Right atrium auricular region (tissue), 2 donors: ENCODE data around the gene KRTAP4-6. TPM values are rescaled to one million over a fixed set of nuclear protein-coding genes. Genes with fewer than 3 reads are reported as not detected.
"Not testable (repeated sequence)": the region's sequence is repeated elsewhere in the genome, so short reads cannot be mapped to it uniquely, and the experiment has no call there.

Source experiments
- DNase-seq: peaks from one replicate; pipeline ENCODE4 v3.0.0-alpha.2; 2019; ENCODE audit warnings: low spot score
- H3K27ac ChIP-seq, 2 donors: fragments of 200-600 bp; sonication (generic); 1 replicate in 1 of 2; 2 replicates in 1 of 2; pipeline ENCODE4 v1.5.1; 2016 to 2019
- H3K27me3 ChIP-seq, 2 donors: fragments of 200-600 bp; sonication (generic); one replicate each; pipeline versions ENCODE4 v1.5.1 to v1.6.0; 2017 to 2019
- H3K36me3 ChIP-seq: fragments of 200-600 bp; sonication (generic); one replicate; pipeline ENCODE4 v1.5.1; 2016
- H3K4me1 ChIP-seq, 2 donors: fragments of 200-600 bp; sonication (generic); one replicate each; pipeline versions ENCODE4 v1.5.1 to v1.6.0; 2017 to 2019
- H3K4me3 ChIP-seq, 2 donors: fragments of 200-600 bp; sonication (generic); 1 replicate in 1 of 2; 2 replicates in 1 of 2; pipeline ENCODE4 v1.5.1; 2017 to 2019; ENCODE audit warnings: mild to moderate bottlenecking in 1 of 2, moderate library complexity in 1 of 2
- H3K9me3 ChIP-seq, 2 donors: fragments of 200-600 bp; sonication (generic); one replicate each; pipeline ENCODE4 v1.5.1; 2019
- CTCF ChIP-seq, 2 donors: fragments of 200-600 bp; sonication (generic); IDR thresholded peaks; one replicate each; pipeline ENCODE4 v1.5.1; 2019; ENCODE audit warnings: antibody characterized with exemption in 2 of 2
- total RNA-seq, 2 donors: library from RNA; depleted of rRNA; stranded (reverse); fragments of >200 nt; gene quantifications; one replicate each; pipeline ENCODE4 v1.1.0, GENCODE V29; 2016

The KRTAP4-6 gene
- total RNA-seq, 2 donors from 2014 or later = not detected

GRCh38 chr17:41125064-41125463 is 15.3 kb downstream of the KRTAP4-6 start:
- Histone ChIP-seq H3K27me3 (no peaks in the 10 kb centered on the region), H3K36me3 (no peaks in the 10 kb centered on the region), H3K27ac (no peak overlapping the region), H3K4me1 (no peaks in the 10 kb centered on the region), H3K4me3 (no peak overlapping the region), H3K9me3 (no peaks in the 10 kb centered on the region)
- TF ChIP-seq CTCF (IDR thresholded peaks at IDR 0.05) = no peak
- DNase-seq = no peak

DNA sequence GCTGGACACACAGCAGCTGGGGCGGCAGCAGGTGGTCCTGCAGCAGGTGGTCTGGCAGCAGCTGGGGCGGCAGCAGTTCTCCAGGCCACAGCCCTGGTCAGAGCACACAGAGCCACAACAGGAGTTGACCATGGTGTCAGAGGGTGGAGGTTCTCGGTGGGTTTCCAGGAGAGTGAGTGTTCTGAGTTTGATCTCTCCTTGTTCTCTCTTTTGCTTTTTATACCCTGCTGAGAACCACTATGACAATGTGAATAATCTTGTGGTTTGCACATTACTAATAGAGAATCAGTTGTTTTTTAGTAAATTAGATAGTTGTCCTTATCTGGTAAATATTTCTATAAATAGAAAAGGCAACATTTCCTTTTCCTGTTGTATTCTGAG is 16.4 kb downstream of the KRTAP4-6 start, which contains the start of gene KRTAP4-12:
KRTAP4-12 (minus strand) TSS at position 192 of the 381 bp plus-strand sequence; CDS start at position 132, 60 bp downstream.
- not testable (repeated sequence) for DNase-seq, H3K36me3 ChIP-seq, H3K4me1 ChIP-seq, H3K27me3 ChIP-seq, H3K27ac ChIP-seq, H3K4me3 ChIP-seq, H3K9me3 ChIP-seq

DNA sequence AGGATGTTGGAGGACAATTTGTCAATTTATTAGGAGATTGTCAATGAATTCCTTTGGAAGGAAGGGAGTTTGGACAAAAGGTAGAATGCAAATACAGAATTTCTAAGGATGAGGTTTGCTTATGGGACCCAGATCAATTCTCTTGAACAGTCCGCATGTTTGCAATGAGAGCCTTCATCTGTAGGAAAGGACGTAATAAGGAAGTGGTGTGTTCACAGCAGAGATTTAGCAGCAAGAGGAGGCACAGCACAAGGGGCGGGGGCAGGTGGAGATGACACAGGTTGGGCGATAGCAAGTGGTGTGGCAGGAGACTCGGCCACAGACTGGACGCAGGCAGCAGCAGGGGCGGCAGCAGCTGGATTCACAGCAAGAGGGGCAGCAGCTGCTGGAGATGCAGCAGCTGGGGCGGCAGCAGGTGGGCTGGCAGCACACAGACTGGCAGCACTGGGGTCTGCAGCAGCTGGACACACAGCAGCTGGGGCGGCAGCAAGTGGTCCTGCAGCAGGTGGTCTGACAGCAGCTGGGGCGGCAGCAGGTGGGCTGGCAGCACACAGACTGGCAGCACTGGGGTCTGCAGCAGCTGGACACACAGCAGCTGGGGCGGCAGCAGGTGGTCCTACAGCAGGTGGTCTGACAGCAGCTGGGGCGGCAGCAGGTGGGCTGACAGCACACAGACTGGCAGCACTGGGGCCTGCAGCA is 16.9 kb downstream of the KRTAP4-6 start:
- H3K27me3 ChIP-seq, DNase-seq, H3K4me1 ChIP-seq, H3K4me3 ChIP-seq, H3K27ac ChIP-seq, H3K9me3 ChIP-seq, H3K36me3 ChIP-seq: not testable (repeated sequence)

DNA sequence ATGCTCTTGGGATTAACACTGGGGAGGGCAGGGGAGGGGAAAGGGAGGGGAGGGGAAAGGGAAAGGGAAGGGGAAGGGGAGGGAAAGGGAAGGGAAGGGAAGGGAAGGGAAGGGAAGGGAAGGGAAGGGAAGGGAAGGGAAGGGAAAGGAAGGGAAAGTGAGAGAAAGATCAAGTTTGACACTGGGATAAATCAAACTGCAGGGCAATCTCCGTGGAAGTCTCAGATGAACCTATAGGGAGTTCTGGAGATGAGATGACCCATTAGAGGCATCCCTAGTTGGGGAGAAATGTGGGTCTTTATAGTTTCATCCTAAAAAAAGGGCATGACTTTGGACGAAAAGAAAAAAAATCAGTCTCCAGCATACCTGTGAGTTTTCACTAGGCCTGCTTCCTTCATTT is 18.6 kb downstream of the KRTAP4-6 start:
- Histone ChIP-seq H3K4me1 (no peaks in the 10 kb centered on the region), H3K36me3 (no peaks in the 10 kb centered on the region), H3K9me3 (no peaks in the 10 kb centered on the region), H3K27ac (no peak overlapping the region), H3K4me3 (no peak overlapping the region), H3K27me3 (no peaks in the 10 kb centered on the region)
- no peak for DNase-seq
- no peak for TF ChIP-seq CTCF (IDR thresholded peaks at IDR 0.05)

- not testable (repeated sequence) for H3K36me3 ChIP-seq, H3K9me3 ChIP-seq, H3K4me3 ChIP-seq, H3K4me1 ChIP-seq, DNase-seq, H3K27ac ChIP-seq, H3K27me3 ChIP-seq
Observed at GRCh38 chr17:41119696-41120690, 20.4 kb downstream of the KRTAP4-6 start.

DNA sequence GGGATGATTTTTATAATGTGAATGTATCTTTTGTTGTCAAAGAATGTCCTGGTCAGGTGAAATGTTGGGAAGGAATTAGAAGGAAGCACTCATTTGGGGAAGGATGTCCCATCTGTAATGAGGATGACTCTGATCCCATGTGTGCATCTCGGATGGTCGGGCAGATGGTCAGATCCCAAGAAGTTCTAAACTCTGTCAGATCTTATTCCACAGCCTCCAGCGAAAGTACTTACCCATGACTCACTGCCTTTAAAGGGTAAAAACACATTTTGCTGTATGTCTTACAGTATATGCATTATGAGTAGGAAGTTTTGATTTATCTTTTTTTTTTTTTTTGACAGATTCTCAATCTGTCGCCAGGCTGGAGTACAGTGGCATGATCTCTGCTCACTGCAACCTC is 21.6 kb downstream of the KRTAP4-6 start:
- Histone ChIP-seq H3K27ac (no peak overlapping the region), H3K4me3 (no peak overlapping the region), H3K36me3 (no peaks in the 10 kb centered on the region), H3K9me3 (no peaks in the 10 kb centered on the region), H3K27me3 (no peaks in the 10 kb centered on the region), H3K4me1 (no peaks in the 10 kb centered on the region)
- no peak for DNase-seq
- no peak for TF ChIP-seq CTCF (IDR thresholded peaks at IDR 0.05)

- H3K27ac ChIP-seq, H3K36me3 ChIP-seq, H3K4me3 ChIP-seq, H3K9me3 ChIP-seq, DNase-seq, H3K4me1 ChIP-seq, H3K27me3 ChIP-seq: not testable (repeated sequence)
Observed at GRCh38 chr17:41117846-41118386, 22.4 kb downstream of the KRTAP4-6 start, which contains the start of gene KRTAP4-11. Gene KRTAP4-11 (minus strand): TSS chr17:41118373. CDS start chr17:41118315, 58 bp downstream.
